ENCODE results near the gene PPARGC1A. TPM values are rescaled to one million over a fixed set of nuclear protein-coding genes. Genes with fewer than 3 reads are reported as not detected.

The PPARGC1A gene
- polyA plus RNA-seq, 1 donor: 32.8 TPM

- no peak for DNase-seq
These were observed 114.9 kb downstream of the PPARGC1A start for GRCh38 chr4:23774909-23775308.

GRCh38 chr4:23773884-23774636, 115.8 kb downstream of the PPARGC1A start:
- DNase-seq: no peak

- peak; percentile 19 for DNase-seq
These were observed 119.8 kb downstream of the PPARGC1A start for GRCh38 chr4:23770011-23770410.

- no peak for DNase-seq
These were observed 120.4 kb downstream of the PPARGC1A start for GRCh38 chr4:23769406-23769805.

- no peak for DNase-seq
These were observed 121.3 kb downstream of the PPARGC1A start for GRCh38 chr4:23768541-23768940.

- no peak for DNase-seq
These were observed 123.5 kb downstream of the PPARGC1A start for GRCh38 chr4:23766344-23766743.

GRCh38 chr4:23763559-23763958, 126.3 kb downstream of the PPARGC1A start:
- DNase-seq: no peak

GRCh38 chr4:23762551-23762950, 127.3 kb downstream of the PPARGC1A start:
- DNase-seq: no peak

- no peak for DNase-seq
These were observed 130.8 kb downstream of the PPARGC1A start for GRCh38 chr4:23759066-23759465.

- DNase-seq: no peak
These were observed 135.2 kb downstream of the PPARGC1A start for GRCh38 chr4:23754688-23755087.

GRCh38 chr4:23750125-23750524, 139.7 kb downstream of the PPARGC1A start:
- no peak for DNase-seq

GRCh38 chr4:23747281-23747735, 142.5 kb downstream of the PPARGC1A start:
- no peak for DNase-seq

- no peak for DNase-seq
These were observed 143.2 kb downstream of the PPARGC1A start for GRCh38 chr4:23746672-23747071.

GRCh38 chr4:23746027-23746426, 143.8 kb downstream of the PPARGC1A start:
- no peak for DNase-seq

GRCh38 chr4:23745377-23745776, 144.5 kb downstream of the PPARGC1A start:
- DNase-seq: no peak

Measured in left kidney (tissue), 2 donors.